NCI-H774 (cell line): ENCODE results near the gene PRKAR2B.

Experiments used
- DNase-seq: peaks from one replicate; lab custom pipeline; 2025; lab: John Stamatoyannopoulos, UW

PRKAR2B gene

DNA sequence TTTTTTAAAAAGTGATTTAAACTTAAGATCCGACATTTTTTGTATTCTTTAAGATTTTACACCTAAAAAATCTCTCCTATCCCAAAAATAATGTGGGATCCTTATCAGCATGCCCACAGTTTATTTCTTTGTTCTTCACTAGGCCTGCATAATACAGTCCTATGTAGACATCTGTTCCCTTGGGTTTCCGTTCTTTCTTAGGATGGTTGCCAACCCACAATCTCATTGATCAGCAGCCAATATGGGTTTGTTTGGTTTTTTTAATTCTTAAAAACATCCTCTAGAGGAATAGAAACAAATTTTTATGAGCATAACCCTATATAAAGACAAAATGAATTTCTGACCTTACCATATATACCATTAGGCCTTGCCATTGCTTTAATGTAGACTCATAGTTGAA, 115.9 kb downstream of the PRKAR2B start:
- DNase-seq, result no peak

DNA sequence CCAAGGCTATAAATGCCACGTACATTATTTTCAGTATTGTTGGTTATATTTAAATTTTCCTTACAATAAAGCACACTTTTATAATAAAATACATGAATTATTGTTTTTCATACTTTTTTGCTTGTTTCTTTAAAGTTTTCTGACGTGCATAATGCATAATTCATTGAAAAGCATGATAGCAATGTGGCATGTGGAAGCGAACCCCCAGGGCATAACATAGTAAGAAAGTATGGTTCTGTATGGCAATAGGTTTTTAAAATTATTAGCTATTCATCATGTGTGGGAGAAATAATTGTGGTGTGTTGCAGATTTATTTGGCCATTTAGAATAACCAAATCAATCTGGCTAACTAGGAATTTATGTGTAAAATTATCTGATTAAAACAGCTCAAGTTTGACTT, 116.9 kb downstream of the PRKAR2B start:
- DNase-seq, result no peak

DNA sequence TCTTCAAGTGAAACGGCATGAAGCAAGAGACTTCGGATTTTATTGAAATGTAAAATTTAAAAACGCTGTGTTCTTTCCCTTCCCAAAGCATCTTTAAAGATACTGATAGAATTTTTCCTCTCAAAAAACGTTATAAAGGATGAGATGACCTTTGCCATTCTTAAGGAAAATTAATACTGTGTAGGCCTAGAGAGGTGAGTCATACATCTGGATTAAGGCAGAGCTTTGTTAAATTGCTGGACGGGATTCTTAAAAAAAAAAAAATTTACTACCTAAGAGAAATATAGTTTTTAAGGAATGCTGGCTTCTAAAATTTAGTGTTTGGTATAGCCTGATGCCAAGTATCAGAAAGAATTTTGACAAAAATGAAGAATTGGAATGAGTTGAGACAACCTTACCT, 118.0 kb downstream of the PRKAR2B start:
- DNase-seq, result no peak

DNA sequence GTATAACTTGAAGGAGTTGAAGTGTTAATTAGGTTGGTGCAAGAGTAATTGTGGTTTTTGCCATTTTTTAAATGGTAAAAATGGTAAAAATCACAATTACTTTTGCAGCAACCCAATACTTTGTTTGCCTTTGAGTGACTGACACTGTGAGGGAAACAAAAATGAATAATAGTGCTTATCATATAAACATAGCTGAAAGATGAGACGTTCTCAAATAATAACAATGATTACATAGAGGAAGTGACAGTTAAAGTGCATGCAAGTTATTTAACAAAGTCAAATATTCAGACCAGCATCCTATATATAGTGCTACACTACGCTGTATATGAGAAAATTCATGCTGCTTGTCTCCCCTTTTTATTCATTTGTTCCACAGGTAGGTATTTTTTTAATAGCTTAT, 119.6 kb downstream of the PRKAR2B start:
- no peak for DNase-seq

DNA sequence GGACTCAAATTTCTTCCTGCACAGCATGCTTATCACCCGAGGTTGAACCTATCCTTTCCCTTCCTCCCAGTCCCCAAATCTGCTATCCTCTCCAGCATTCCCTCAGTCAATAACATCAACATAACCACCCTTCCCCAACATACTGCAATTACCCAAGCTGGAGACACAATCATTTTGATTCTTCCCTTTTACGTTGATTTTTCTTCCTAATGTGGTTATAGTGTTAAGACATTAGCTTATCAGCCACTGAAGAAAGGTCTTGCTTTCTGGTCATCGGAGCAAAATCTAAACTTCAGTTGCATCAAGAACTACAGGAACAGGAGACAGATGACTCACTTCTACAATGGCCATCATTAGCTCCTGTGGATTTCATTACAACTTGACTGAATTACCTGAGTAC, 120.8 kb downstream of the PRKAR2B start:
- DNase-seq, result no peak

DNA sequence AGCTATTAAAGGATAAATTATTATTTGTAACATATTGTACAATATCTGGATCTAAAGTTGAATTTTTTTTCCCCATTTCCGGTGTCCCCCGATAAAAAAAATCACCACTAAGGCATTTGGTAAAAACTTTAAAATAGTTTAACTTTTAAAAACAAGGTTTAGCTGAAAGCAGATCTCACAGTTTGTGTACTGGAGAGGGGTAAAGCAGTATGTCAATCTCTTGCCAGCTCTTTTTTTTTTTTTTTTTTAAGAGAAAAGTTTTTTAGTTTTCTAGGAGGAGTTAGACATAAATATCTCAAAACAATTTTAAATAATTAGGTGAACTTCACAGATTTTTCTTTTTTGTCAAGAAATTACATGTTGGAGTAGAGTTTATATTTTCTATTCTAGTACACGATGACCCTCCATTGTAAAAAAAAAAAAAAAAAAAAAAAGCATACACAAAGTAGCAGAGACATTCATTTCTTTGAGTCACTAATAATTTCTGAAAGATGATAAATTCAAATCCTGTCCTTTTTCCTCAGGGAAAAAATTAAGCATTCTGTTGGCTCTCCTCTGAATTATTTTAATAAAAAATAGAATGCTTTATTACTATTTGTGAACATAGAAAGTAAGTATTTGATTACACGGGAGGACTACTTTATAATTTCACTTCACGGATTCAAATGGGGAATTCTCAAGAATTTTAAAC, 122.4 kb downstream of the PRKAR2B start:
- DNase-seq, result no peak

DNA sequence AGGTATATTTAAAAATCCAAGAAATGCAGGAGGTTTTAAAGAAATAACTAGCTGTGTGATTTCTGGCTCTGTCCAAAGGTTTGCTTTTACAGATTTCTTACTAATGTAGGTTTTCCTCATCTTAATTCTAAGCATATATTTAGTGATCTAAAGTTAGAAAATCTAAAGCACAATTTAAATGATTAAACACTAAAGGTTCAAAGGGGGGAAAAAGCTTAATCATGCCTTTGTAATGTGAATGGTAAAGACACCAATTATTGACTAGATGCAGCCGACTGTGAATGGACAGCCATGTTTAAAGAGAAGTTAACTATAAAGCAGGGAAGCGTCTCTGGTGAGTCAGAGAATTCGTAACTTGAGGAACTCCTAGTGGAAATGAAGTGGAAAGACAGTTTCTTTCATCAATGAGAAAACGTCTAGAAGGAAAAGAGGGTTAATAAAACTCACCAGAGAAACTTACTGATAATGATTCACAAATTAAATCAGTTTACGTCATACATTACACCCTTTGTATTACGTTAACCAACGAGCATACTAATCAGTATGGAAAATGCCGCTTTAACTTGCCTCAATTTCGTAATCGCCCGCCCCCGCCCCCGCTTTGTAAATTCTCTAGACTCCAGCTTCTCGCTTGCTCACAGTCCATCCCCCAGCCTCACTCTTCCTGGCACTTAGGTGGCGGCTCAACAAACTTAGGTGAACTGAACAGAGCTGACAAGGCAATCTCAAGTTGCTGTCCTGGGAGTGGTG, 123.2 kb downstream of the PRKAR2B start:
- DNase-seq, result peak; percentile 13

DNA sequence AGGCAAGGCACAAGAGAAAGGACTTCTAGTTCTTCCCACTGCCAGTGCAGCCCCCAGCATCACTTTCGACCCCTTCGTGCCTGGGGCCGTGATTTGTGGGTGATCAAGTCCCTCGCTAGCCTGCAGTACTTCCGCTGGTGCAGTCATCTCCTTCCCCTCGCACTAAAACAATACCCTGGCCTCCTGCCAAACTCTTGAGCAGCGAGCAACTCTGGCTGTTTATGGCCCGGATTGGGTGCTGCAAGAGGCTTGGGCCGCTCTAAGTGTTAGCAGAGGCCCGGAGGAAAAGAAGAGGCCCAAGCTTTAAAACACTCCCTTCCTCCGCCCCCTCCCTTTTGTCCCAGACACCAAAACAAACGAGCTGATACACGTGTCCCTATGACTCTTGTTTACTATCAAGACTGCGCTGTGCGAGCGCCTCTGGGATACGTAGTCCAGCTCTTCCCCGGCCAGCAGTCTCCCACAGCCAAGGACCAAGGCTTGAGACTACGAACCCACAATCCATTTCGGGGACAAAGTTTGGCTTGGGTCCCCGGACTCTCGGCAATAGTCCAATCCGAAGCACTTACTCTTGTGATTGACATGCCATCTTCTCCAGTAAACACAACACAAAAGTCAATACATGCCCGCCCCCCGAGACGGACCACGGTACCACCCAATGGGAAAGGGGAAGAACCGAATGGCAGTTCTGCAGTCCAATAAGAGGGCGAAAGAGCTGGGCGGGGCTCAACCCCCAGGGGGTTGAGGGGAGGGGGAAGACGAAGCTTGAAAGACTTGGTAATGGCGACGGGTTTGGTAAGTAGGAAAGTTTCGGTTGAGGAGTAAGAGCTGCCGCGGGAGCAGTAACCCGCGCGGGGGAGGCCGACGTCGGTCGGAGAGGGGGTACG, 124.0 kb downstream of the PRKAR2B start, which contains the start of gene HBP1:
TSS of gene HBP1 (plus strand) at position 771 of the 887 bp plus-strand sequence. CDS start 10,891 bp downstream, outside the sequence.
- DNase-seq, result peak; percentile 99

DNA sequence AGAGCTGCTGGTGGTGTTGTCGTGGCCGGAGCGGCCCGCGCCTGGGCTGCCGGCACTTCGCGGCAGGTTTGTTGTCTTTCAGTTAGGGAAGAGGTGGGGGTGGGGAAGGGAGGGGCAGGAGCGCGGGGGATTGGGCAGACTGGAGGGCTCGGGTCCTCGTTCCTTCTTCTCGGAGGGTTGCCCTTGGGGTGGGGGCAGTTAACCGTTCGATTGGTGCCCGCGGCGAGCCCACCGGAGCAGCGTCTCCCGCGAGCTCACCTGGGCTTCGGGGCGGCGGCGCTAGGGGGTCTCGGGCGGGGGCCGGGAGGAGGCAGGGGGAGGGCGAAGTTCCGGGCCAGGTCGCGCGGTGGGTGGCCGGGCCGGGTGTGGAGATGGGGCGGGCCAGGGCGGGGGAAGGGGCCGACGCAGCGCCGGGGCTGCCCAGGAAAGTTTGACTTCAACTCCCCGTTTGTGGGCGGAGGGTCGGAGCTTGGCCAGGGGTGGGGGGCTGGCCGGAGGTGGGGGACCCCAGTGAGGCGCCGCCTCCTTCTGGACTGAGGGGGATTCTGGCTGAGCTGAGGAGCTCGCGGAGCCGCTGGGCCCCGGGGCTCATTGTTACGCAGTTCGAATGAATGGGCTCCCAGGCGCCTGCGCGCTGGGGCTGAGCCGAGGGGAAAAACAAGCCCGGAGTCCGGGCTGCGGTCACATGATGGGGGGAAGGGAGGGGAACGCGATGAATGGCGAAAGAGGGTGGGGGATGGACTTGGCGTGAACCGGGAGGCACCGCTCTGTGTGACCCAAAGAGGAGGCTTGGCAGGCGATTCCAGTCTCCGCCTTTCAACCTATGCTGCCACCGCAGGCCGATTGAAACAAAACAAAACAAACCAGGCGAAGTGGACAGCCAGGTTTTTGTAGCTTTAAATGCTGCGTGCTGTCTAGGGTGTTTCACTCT, 124.9 kb downstream of the PRKAR2B start:
- DNase-seq, result peak; percentile 95

DNA sequence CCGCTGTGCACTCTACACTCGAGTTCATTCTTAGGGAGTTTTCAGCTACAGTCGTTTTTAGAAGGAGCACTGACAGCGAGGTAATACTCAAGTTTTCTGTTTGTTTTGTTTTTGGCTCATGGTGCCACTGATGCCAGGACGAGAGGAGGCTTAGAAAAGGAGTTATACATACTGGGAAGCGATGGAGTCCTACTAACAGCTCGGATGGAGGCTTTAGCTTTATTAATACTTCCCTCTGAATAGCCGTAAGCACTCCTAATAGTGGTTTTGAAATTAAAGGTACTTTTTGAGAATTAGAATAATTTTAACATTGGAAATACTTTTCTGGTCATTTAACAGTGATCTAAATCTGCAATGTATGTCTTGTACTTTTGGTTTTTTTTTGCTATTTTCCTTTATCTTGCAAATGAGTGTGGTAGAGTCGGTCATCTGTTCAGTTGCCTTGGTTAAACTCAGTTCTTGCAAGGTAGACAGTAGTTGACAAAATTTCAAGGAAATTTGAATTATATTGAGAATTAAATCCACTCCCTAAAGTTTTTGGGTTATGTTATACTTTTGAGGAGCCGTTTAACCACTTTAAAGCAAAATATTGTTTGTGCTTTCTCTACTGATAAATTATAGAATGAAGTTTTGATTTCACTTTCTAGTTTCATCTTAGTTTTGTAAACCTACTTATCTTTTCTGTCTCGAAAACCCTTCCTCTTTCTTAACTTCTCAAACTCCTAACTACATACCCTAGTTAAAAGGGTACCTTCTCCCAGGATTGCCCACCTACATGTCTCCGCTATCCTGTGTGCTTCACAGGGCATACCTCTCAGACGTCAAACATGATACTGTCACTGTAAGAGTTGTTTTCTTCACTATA, 125.8 kb downstream of the PRKAR2B start:
- DNase-seq, result no peak

DNA sequence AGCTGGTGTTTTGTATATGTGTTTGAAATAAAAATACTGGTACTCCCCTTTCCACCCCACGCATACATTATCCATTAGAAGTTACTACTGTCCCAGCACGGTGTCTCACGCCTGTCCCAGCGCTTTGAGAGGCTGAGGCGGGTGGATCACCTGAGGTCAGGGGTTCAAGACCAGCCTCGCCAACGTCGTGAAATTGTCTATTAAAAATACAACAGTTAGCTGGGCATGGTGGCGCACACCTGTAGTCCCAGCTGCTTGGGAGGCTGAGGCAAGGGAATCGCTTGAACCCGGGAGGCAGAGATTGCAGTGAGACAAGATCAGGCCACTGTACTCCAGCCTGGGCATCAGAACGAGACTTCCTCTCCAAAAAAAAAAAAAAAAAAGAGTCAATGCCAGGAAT, 127.0 kb downstream of the PRKAR2B start:
- DNase-seq, result no peak

DNA sequence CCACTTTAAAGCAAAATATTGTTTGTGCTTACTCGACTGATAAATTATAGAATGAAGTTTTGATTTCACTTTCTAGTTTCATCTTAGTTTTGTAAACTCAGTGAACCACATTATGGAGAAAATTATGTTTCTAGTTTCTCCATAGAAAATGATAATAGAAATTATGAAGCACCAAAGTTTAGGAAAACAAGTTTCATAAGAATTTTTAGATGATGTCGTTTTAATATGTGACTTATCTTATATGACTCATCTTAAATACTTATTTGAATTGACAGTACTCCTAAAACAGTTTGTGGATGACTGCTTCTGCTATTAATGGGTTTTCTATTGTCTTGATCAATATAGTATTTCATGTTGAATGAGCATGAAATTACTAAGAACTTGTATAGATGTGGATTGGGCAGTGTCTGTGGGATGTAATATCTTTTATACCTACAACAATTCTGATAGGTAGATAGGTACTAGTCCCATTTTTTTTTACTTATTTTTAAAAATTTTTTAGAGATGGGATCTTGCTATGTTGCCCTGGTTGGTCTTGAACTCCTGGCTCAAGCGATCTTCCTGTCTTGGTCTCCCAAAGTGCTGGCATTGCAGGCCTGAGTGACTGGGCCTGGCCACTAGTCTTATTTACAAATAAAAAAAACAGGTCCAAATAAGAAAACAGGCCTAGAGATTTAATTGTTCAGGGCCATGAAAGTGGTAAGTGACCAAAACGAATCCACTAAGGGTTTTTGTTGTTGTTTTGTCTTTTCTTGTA, 127.9 kb downstream of the PRKAR2B start:
- DNase-seq, result no peak

DNA sequence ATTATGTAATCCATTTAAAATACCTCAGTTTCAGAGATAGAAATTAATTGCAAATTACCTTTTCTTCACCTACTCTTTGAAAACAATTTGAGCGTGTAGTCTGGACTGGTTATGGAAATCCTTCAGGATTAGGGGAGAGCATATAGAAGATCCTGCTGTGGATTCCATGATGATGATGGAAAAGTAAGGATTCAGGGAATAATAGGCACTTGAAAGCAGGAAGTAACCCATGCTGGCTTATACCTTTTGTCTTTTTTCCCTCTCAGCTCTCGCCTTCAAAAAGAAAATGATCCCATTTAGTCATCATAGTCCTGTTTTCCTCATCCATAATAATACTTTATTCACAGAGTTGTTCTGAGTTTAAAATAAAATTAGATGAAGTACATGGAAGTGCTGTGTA, 128.7 kb downstream of the PRKAR2B start:
- DNase-seq, result no peak

DNA sequence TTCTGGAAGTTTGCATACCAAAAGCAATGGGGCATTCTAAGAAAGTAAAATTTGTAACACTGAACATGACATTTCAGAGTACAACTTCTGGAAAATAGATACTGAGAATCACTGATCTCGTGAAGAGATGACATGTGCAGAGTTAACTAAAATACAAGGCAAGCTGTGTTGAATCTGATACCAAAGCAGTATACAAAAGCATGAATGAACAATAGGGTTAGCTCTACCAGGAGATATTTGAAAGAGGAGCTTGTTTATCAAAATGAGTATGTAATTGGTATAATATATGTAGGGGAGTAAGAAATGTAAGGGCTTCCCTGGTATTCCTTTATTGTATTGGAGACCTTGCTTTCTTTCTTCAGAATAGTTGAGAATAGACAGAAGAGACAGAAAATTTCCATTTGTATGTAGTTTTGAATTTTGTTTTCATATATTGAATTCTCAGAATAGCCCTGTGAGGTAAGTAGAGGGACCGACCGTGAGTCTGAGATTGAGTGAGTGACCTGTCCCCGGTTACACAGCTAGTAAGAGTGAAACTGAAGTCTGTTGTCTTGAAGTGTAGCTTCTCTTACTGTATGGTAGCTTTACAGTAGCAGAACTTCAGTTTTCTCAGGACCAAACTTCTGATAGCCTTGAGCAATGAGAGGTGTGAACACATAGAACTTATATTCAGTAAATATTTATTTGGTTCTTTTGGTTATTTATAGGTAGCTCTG, 129.3 kb downstream of the PRKAR2B start:
- DNase-seq, result no peak

DNA sequence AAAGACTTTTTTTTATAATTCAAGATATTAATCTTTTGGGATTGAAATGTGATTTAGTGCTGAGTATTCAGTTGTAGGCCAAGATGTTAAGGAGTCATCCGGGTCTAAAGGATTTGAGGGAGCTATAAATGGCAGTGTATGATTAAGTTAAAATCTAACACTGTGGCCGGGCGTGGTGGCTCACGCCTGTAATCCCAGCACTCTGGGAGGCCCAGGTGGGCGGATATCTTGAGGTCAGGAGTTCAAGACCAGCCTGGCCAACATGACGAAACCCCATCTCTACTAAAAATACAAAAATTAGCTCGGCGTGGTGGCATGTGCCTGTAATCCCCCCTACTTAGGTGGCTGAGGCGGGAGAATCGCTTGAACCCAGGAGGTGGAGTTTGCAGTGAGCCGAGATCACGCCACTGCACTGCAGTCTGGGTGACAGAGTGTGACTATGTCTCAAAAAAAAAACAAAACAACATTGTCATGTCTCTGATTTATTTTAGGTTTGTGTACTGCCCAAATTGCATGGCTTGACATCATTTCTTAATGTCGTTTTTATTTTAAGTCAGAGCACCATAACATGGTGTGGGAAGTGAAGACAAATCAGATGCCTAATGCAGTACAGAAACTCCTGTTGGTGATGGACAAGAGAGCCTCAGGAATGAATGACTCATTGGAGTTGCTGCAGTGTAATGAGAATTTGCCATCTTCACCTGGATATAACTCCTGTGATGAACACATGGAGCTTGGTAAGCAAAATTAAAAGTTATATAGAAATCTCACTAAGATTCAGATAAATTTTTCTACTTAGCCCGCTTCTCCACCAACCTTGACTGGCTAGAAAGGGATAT, 135.0 kb downstream of the PRKAR2B start:
- DNase-seq, result no peak

DNA sequence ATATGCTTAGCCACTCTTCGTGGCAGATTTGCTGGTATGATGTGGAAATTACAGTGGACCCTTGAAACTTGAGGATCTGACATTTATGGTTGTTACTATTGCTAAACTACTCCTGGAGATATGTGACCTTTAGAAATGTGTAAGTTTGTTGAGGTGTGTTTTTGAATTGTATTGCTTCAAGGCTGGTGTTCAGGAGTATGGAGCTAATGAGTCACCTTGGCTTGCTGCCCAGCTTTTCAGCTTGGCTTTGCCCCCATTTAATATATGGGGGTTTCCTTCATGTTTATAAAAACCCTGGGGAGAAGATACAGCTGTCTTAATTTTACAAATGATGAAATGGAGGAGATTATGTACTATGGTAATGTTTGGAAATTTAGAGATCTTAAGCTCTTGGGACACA, 135.9 kb downstream of the PRKAR2B start:
- no peak for DNase-seq

DNA sequence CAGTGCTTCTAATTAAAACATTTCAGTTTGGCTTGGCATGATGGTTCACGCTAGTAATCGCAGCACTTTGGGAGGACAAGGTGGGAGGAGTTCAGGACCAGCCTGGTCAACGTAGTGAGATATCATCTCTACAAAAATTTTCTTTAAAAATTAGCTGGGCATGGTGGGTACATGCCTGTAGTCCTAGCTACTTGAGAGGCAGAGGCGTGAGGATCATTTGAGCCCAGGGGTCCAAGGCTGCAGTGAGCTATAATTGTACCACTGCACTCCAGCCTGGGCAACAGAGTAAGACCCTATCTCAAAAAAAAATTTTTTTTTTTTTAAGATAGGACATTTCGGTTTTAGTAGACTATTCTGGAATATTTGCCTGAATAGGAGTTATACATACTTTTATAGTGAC, 136.7 kb downstream of the PRKAR2B start:
- DNase-seq, result no peak

DNA sequence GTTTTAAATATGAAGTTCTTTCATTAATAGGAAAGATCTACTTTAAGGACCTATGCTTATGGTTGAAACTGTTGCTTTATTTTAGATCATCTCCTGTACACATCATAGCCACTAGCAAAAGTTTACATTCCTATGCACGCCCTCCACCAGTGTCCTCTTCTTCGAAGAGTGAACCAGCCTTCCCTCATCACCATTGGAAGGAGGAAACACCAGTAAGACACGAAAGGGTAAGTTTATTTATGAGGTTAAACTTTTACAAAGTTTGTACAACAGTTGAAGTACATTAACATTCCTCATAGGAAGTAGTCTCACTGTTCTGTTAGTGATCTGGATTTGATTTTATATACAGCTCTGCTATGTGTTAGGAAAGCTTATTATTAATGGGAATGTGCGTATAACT, 141.2 kb downstream of the PRKAR2B start:
- DNase-seq, result no peak
